Central memory CD4-positive, alpha-beta T cell (primary cell): Measurements from ENCODE around the gene PTGS2.

ENCODE experiments used
- DNase-seq: peaks from one replicate; pipeline ENCODE4 v3.0.0; 2022
- total RNA-seq, 3 experiments: gene quantifications; one replicate each; lab custom pipeline; 2026; lab: John Stamatoyannopoulos, UW

PTGS2 gene
- 0 to 0.53 (median 0) reads per million in 3 experiments for total RNA-seq

GRCh38 chr1:186680245-186681061 is at the start of gene PTGS2:
TSS of gene PTGS2 (minus strand) at chr1:186680423. CDS start at chr1:186680290, 133 bp downstream.
- DNase-seq, result peak; percentile 3

- DNase-seq, result no peak
These were observed 42.6 kb upstream of the PTGS2 start for GRCh38 chr1:186722711-186723309.

GRCh38 chr1:186717286-186717685 is 37.1 kb upstream of the PTGS2 start:
- no peak for DNase-seq

- no peak for DNase-seq
These were observed 35.9 kb upstream of the PTGS2 start for GRCh38 chr1:186715887-186716809.

GRCh38 chr1:186710696-186711095 is 30.5 kb upstream of the PTGS2 start:
- no peak for DNase-seq

- no peak for DNase-seq
These were observed 28.5 kb upstream of the PTGS2 start for GRCh38 chr1:186708694-186709097.

GRCh38 chr1:186703209-186703766 is 23.1 kb upstream of the PTGS2 start:
- no peak for DNase-seq

- DNase-seq, result no peak
These were observed 20.5 kb upstream of the PTGS2 start for GRCh38 chr1:186700722-186701121.

GRCh38 chr1:186699519-186699918 is 19.3 kb upstream of the PTGS2 start:
- DNase-seq, result no peak

- no peak for DNase-seq
These were observed 9.7 kb upstream of the PTGS2 start for GRCh38 chr1:186689907-186690306.

- DNase-seq, result no peak
These were observed 9.2 kb upstream of the PTGS2 start for GRCh38 chr1:186689376-186689775.

- DNase-seq, result no peak
These were observed 3.6 kb upstream of the PTGS2 start for GRCh38 chr1:186683652-186684410.

- DNase-seq, result no peak
These were observed 2.5 kb upstream of the PTGS2 start for GRCh38 chr1:186682736-186683135.

GRCh38 chr1:186681801-186682200 is 1.6 kb upstream of the PTGS2 start:
- DNase-seq, result no peak

GRCh38 chr1:186681121-186681520 is 898 bp upstream of the PTGS2 start:
- no peak for DNase-seq

- no peak for DNase-seq
These were observed 339 bp downstream of the PTGS2 start for GRCh38 chr1:186679924-186680244.

- no peak for DNase-seq
These were observed 2.1 kb downstream of the PTGS2 start for GRCh38 chr1:186678155-186678554.

GRCh38 chr1:186672596-186672995 is 7.6 kb downstream of the PTGS2 start:
- no peak for DNase-seq

- DNase-seq, result no peak
These were observed 8.1 kb downstream of the PTGS2 start for GRCh38 chr1:186672131-186672530.

GRCh38 chr1:186671136-186671825 is 8.9 kb downstream of the PTGS2 start:
- DNase-seq, result no peak

- DNase-seq, result no peak
These were observed 9.7 kb downstream of the PTGS2 start for GRCh38 chr1:186670297-186671135.
